Measurements from ENCODE around the gene IFT122. TPM values are rescaled to one million over a fixed set of nuclear protein-coding genes. Genes with fewer than 3 reads are reported as not detected.

The IFT122 gene
- total RNA-seq, 1 experiment from 2014 or later, result 30.0 TPM

DNA sequence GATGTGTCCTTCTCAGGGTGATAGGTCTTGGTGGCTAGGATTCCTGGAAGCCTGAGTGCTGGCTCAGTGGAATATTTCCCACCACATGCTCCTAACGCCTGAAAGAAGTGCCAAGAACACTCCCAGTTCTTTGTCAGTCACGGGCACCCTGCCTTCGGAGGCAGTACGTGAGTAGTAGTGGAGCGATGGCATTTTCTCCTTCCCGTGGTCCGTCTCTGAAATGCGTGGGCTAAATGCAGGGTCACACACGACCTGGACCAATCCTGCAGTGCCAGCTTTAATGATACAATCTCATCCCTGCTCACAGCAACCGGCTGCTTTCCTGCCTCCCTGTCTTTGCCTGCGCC is 117.5 kb downstream of the IFT122 start:
- Histone ChIP-seq H3K4me3 (ENCODE audit: low read depth, low read length) (no peak overlapping the region), H3K4me1 (no peaks in the 10 kb centered on the region; the same call in 1 of the 2 replicates), H3K27me3 (replicated peaks; ENCODE audit: control insufficient read depth, insufficient read depth, low read length) (no peaks in the 10 kb centered on the region), H3K9me3 (no peaks in the 10 kb centered on the region), H3K36me3 (ENCODE audit: control insufficient read depth, insufficient read depth, low read length) (no peaks in the 10 kb centered on the region)
- peaks cover 3% of the 10 kb centered on the region for H3K27me3 Mint-ChIP-seq (ENCODE audit: insufficient read depth, unreplicated experiment)
- no peak for DNase-seq
- H3K4me3 Mint-ChIP-seq (ENCODE audit: unreplicated experiment), result no peak overlapping the region
- TF ChIP-seq, protein P1, sequence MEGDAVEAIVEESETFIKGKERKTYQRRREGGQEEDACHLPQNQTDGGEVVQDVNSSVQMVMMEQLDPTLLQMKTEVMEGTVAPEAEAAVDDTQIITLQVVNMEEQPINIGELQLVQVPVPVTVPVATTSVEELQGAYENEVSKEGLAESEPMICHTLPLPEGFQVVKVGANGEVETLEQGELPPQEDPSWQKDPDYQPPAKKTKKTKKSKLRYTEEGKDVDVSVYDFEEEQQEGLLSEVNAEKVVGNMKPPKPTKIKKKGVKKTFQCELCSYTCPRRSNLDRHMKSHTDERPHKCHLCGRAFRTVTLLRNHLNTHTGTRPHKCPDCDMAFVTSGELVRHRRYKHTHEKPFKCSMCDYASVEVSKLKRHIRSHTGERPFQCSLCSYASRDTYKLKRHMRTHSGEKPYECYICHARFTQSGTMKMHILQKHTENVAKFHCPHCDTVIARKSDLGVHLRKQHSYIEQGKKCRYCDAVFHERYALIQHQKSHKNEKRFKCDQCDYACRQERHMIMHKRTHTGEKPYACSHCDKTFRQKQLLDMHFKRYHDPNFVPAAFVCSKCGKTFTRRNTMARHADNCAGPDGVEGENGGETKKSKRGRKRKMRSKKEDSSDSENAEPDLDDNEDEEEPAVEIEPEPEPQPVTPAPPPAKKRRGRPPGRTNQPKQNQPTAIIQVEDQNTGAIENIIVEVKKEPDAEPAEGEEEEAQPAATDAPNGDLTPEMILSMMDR (IDR thresholded peaks at IDR 0.05; ENCODE audit: insufficient read depth in 1 of 2, low read depth in 1 of 2, low read length in 1 of 2, severe bottlenecking in 1 of 2, unreplicated experiment in 1 of 2), result no peak
- POLR2A ChIA-PET, result no interaction called here
- intact Hi-C loops (cut with micrococcal nuclease; ENCODE audit: unreplicated experiment), result no loop called here
- peaks cover 8% of the 10 kb centered on the region for H3K4me1 Mint-ChIP-seq (ENCODE audit: low read depth, unreplicated experiment)
- CTCF ChIA-PET, result no interaction called here
- no peaks in the 10 kb centered on the region for H3K36me3 Mint-ChIP-seq (ENCODE audit: insufficient read depth, unreplicated experiment)
- BruUV-seq (replicated peaks), result no TSS peak
- no peak overlapping the region for H3K27ac Mint-ChIP-seq (ENCODE audit: unreplicated experiment)
- H3K9me3 Mint-ChIP-seq (ENCODE audit: unreplicated experiment), result no peaks in the 10 kb centered on the region

DNA sequence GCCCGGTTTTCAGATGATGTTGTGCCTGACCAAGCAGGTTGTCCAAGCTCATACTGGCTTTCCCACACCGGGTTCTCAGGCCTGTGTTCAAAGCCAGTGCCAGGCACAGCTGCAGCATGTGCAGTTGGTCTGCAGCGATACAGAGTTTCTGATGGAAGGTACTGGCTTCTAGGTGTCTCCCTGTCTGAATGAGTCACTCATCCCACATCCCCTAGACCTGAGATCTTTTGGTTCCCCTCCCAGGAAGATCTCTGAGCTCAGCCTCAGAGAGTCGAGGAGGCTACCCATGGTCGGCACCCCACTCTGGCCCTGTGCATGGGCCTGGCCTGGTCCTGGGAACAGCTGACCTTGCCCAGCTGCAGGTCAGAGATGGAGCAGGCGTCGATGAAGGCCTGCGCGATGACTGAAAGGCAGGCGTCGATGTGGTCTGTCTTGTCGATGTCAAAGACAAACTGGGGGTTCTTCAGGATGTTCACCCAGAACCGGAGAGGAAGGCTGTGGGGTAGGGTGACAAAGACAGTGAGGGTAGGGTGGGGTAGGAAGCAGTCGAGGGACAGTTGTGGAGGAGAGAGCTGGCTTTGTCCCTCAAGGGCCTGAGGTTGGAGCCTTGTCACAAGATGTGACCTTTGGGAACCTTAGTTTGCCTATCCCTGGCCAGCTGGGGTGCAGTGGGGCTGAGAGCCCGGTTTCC is 118.2 kb downstream of the IFT122 start:
- Mint-ChIP-seq H3K4me3 (ENCODE audit: unreplicated experiment) (no peak overlapping the region), H3K36me3 (ENCODE audit: insufficient read depth, unreplicated experiment) (no peaks in the 10 kb centered on the region), H3K27ac (ENCODE audit: unreplicated experiment) (no peak overlapping the region), H3K4me1 (ENCODE audit: low read depth, unreplicated experiment) (peaks cover 8% of the 10 kb centered on the region), H3K9me3 (ENCODE audit: unreplicated experiment) (no peaks in the 10 kb centered on the region), H3K27me3 (ENCODE audit: insufficient read depth, unreplicated experiment) (no peaks in the 10 kb centered on the region)
- Histone ChIP-seq H3K36me3 (ENCODE audit: control insufficient read depth, insufficient read depth, low read length) (no peaks in the 10 kb centered on the region), H3K4me3 (ENCODE audit: low read depth, low read length) (no peak overlapping the region), H3K4me1 (no peaks in the 10 kb centered on the region; the same call in 1 of the 2 replicates), H3K9me3 (no peaks in the 10 kb centered on the region), H3K27me3 (replicated peaks; ENCODE audit: control insufficient read depth, insufficient read depth, low read length) (no peaks in the 10 kb centered on the region)
- ChIA-PET POLR2A (interaction anchor here (0.6 kb wide), 1 partner anchor 252 kb away, joined by 8 read pairs; no protein-coding TSS in a partner anchor), CTCF (interaction anchor here (0.5 kb wide), 1 partner anchor 67 kb away, joined by 3 read pairs; no protein-coding TSS in a partner anchor)
- TF ChIP-seq, protein P1 (IDR thresholded peaks at IDR 0.05; ENCODE audit: insufficient read depth in 1 of 2, low read depth in 1 of 2, low read length in 1 of 2, severe bottlenecking in 1 of 2, unreplicated experiment in 1 of 2), result no peak
- no peak for DNase-seq
- BruUV-seq (replicated peaks), result no TSS peak
- intact Hi-C loops (cut with micrococcal nuclease; ENCODE audit: unreplicated experiment), result no loop called here

DNA sequence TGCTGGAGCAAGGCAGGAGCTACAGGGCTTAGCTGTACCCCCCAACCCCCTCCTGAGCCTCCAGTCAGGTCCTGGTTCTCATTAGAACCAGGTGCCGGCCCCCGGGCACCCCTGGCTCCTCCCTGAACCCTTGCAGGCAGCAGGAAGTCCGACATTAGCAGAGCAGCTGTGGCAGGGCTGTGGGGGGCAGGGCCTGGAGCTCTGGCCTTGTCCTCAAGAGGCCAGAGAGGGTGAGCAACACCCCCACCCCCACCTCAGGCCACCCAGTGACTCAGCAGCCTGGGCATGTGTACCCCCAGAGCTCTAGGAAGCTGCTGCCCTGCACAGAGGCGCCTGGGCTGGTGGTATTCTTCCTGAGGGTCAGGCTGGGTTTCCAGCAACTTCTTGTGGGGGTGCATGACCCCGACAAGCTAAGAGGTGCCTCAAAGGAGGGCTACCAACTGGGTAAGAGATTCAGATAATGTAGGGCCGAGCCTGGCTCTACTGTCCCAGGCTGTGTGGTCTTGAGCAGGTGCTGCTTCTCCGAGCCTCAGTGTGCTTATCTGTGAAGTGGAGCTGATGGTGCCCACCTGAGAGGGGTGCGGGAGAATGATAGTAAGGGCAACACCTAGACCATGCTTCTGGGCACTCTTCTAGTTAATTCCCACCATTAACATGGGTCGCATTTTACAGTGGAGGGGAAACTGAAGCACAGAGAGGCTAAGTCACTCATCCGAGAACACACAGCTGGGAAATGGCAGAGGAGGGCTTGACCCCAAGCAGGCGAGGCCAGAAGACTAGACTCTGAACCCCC is 118.9 kb downstream of the IFT122 start:
- Mint-ChIP-seq H3K4me1 (ENCODE audit: low read depth, unreplicated experiment) (peaks cover 8% of the 10 kb centered on the region), H3K9me3 (ENCODE audit: unreplicated experiment) (no peaks in the 10 kb centered on the region), H3K36me3 (ENCODE audit: insufficient read depth, unreplicated experiment) (no peaks in the 10 kb centered on the region), H3K27me3 (ENCODE audit: insufficient read depth, unreplicated experiment) (no peaks in the 10 kb centered on the region), H3K27ac (ENCODE audit: unreplicated experiment) (no peak overlapping the region), H3K4me3 (ENCODE audit: unreplicated experiment) (no peak overlapping the region)
- no peak for DNase-seq
- H3K4me3 ChIP-seq (ENCODE audit: low read depth, low read length), result no peak overlapping the region
- H3K9me3 ChIP-seq, result no peaks in the 10 kb centered on the region
- H3K27me3 ChIP-seq (replicated peaks; ENCODE audit: control insufficient read depth, insufficient read depth, low read length), result no peaks in the 10 kb centered on the region
- H3K4me1 ChIP-seq, result no peaks in the 10 kb centered on the region; the same call in 1 of the 2 replicates
- intact Hi-C loops (cut with micrococcal nuclease; ENCODE audit: unreplicated experiment), result no loop called here
- TF ChIP-seq, protein P1 (IDR thresholded peaks at IDR 0.05; ENCODE audit: insufficient read depth in 1 of 2, low read depth in 1 of 2, low read length in 1 of 2, severe bottlenecking in 1 of 2, unreplicated experiment in 1 of 2), result no peak
- no peaks in the 10 kb centered on the region for H3K36me3 ChIP-seq (ENCODE audit: control insufficient read depth, insufficient read depth, low read length)
- CTCF ChIA-PET, result interaction anchor here (0.5 kb wide), 1 partner anchor 67 kb away, joined by 3 read pairs; no protein-coding TSS in a partner anchor
- POLR2A ChIA-PET, result interaction anchor here (0.6 kb wide), 1 partner anchor 253 kb away, joined by 8 read pairs; no protein-coding TSS in a partner anchor
- BruUV-seq (replicated peaks), result no TSS peak
